HL-60 (cell line): Measurements from ENCODE around the gene LRRC31.

Experiments used
- GABPA ChIP-seq: IDR thresholded peaks from 2 replicates; pipeline ENCODE4 v1.6.1; 2012; ENCODE audit warnings: low read depth
- POLR2AphosphoS5 ChIP-seq: IDR thresholded peaks from 2 replicates; pipeline ENCODE4 v1.6.1; 2012; ENCODE audit warnings: low read depth
- TF ChIP-seq, protein P1 (sequence below): IDR thresholded peaks from one replicate; pipeline ENCODE4 v1.5.1; 2011; ENCODE audit warnings: low read length, control low read depth, inconsistent platforms; ENCODE audit not compliant: insufficient read depth
- TF ChIP-seq, protein P2 (sequence below): IDR thresholded peaks from 2 replicates; pipeline ENCODE4 v1.6.1; 2012; ENCODE audit warnings: low read depth; ENCODE audit not compliant: insufficient replicate concordance

DNA sequence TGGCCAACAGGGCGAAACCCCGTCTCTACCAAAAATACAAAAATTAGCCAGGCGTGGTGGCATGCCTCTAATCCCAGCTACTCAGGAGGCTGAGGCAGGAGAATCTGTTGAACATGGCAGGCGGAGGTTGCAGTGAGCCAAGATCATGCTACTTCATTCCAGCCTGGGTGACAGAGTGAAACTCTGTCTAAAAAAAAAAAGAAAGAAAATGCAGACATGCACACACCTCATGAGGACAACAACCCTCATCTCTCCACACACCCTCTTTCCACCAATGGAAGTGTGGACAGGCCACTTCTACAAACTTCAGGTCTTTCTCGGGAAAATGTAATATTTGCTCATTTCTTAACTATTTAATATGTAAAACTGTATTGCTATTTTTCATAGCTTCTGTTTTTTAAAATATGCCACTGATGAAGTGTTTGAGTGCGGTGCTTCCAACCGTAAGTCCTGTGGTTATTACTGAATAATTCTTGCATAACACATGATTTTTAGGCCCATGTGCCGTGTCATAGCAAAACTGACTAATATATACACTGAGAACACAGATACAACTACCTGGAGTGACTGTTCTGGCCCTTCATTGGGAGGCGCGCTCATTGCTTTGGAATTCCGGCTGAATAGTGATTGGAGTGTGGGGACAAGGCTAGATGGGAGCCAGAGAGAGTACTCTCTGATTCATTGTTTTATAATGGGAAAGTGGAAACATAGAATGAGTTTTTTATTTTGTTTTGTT is 23.1 kb downstream of the LRRC31 start:
- TF ChIP-seq, protein P1, sequence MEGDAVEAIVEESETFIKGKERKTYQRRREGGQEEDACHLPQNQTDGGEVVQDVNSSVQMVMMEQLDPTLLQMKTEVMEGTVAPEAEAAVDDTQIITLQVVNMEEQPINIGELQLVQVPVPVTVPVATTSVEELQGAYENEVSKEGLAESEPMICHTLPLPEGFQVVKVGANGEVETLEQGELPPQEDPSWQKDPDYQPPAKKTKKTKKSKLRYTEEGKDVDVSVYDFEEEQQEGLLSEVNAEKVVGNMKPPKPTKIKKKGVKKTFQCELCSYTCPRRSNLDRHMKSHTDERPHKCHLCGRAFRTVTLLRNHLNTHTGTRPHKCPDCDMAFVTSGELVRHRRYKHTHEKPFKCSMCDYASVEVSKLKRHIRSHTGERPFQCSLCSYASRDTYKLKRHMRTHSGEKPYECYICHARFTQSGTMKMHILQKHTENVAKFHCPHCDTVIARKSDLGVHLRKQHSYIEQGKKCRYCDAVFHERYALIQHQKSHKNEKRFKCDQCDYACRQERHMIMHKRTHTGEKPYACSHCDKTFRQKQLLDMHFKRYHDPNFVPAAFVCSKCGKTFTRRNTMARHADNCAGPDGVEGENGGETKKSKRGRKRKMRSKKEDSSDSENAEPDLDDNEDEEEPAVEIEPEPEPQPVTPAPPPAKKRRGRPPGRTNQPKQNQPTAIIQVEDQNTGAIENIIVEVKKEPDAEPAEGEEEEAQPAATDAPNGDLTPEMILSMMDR: no peak
- TF ChIP-seq POLR2AphosphoS5 (no peak), GABPA (no peak)
- TF ChIP-seq, protein P2, sequence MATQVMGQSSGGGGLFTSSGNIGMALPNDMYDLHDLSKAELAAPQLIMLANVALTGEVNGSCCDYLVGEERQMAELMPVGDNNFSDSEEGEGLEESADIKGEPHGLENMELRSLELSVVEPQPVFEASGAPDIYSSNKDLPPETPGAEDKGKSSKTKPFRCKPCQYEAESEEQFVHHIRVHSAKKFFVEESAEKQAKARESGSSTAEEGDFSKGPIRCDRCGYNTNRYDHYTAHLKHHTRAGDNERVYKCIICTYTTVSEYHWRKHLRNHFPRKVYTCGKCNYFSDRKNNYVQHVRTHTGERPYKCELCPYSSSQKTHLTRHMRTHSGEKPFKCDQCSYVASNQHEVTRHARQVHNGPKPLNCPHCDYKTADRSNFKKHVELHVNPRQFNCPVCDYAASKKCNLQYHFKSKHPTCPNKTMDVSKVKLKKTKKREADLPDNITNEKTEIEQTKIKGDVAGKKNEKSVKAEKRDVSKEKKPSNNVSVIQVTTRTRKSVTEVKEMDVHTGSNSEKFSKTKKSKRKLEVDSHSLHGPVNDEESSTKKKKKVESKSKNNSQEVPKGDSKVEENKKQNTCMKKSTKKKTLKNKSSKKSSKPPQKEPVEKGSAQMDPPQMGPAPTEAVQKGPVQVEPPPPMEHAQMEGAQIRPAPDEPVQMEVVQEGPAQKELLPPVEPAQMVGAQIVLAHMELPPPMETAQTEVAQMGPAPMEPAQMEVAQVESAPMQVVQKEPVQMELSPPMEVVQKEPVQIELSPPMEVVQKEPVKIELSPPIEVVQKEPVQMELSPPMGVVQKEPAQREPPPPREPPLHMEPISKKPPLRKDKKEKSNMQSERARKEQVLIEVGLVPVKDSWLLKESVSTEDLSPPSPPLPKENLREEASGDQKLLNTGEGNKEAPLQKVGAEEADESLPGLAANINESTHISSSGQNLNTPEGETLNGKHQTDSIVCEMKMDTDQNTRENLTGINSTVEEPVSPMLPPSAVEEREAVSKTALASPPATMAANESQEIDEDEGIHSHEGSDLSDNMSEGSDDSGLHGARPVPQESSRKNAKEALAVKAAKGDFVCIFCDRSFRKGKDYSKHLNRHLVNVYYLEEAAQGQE: no peak
